BJ (cell line): ENCODE measurements around the gene DCST2. TPM values are rescaled to one million over a fixed set of nuclear protein-coding genes. Genes with fewer than 3 reads are reported as not detected.
"Not testable (repeated sequence)": the region's sequence is repeated elsewhere in the genome, so short reads cannot be mapped to it uniquely, and the experiment has no call there.

Source experiments
- CTCF ChIA-PET: fragments of 350-600 bp; formaldehyde crosslinking; extraction: SDS; loops from one replicate; lab custom pipeline; 2021; ENCODE audit warnings: antibody characterized with exemption, inconsistent platforms; lab: Yijun Ruan, JAX
- POLR2A ChIA-PET: fragments of 300-600 bp; sonication (Branson Sonifier 250); formaldehyde crosslinking; extraction: SDS; loops from one replicate; lab custom pipeline; 2021; ENCODE audit warnings: antibody characterized with exemption; lab: Charles Lee
- DNase-seq: peaks from one replicate; pipeline ENCODE4 v3.0.0-alpha.2; 2011; ENCODE audit warnings: low read depth
- H3K27me3 ChIP-seq: 2 replicates; pipeline ENCODE4 v1.6.0; 2011; ENCODE audit warnings: low read length; ENCODE audit not compliant: control insufficient read depth, insufficient read depth
- H3K36me3 ChIP-seq: 2 replicates; pipeline ENCODE4 v1.5.1; 2011; ENCODE audit warnings: low read length; ENCODE audit not compliant: control insufficient read depth, insufficient read depth
- H3K4me3 ChIP-seq: 2 replicates; pipeline ENCODE4 v1.5.1; 2011; ENCODE audit warnings: low read depth, mild to moderate bottlenecking, control low read depth, low read length
- polyA plus RNA-seq: library from polyadenylated mRNA; depleted of rRNA; stranded (reverse); fragments of >200 nt; gene quantifications from 2 replicates; pipeline ENCODE4 v1.2.3, GENCODE V29; 2011
- TF ChIP-seq, protein P1 (sequence below): IDR thresholded peaks from 2 replicates; pipeline ENCODE4 v1.5.1; 2011; ENCODE audit warnings: low read depth, mild to moderate bottlenecking, control low read depth, inconsistent platforms, low read length, moderate library complexity; ENCODE audit not compliant: insufficient read depth

Gene DCST2
- polyA plus RNA-seq, 1 experiment: 0.38 TPM

GRCh38 chr1:154978360-154978759 is 55.2 kb downstream of the DCST2 start:
- ChIA-PET POLR2A (no interaction called here), CTCF (interaction anchor here (1.4 to 3.0 kb wide), 2 partner anchors 17 to 22 kb away, joined by 3 to 17 read pairs; partner anchors contain the start of gene PYGO2)
- Histone ChIP-seq H3K4me3 (no peak overlapping the region), H3K27me3 (no peaks in the 10 kb centered on the region), H3K36me3 (no peaks in the 10 kb centered on the region)
- DNase-seq: no peak
- TF ChIP-seq, protein P1, sequence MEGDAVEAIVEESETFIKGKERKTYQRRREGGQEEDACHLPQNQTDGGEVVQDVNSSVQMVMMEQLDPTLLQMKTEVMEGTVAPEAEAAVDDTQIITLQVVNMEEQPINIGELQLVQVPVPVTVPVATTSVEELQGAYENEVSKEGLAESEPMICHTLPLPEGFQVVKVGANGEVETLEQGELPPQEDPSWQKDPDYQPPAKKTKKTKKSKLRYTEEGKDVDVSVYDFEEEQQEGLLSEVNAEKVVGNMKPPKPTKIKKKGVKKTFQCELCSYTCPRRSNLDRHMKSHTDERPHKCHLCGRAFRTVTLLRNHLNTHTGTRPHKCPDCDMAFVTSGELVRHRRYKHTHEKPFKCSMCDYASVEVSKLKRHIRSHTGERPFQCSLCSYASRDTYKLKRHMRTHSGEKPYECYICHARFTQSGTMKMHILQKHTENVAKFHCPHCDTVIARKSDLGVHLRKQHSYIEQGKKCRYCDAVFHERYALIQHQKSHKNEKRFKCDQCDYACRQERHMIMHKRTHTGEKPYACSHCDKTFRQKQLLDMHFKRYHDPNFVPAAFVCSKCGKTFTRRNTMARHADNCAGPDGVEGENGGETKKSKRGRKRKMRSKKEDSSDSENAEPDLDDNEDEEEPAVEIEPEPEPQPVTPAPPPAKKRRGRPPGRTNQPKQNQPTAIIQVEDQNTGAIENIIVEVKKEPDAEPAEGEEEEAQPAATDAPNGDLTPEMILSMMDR: no peak

- POLR2A ChIA-PET, H3K36me3 ChIP-seq, H3K27me3 ChIP-seq, DNase-seq, H3K4me3 ChIP-seq: not testable (repeated sequence)
- CTCF ChIA-PET: interaction anchor here (1.4 to 3.0 kb wide), 2 partner anchors 16 to 22 kb away, joined by 3 to 17 read pairs; partner anchors contain the start of gene PYGO2
Observed at GRCh38 chr1:154977762-154978161, 55.8 kb downstream of the DCST2 start.

- DNase-seq: no peak
- Histone ChIP-seq H3K4me3 (peak overlapping the region; percentile 60), H3K36me3 (no peaks in the 10 kb centered on the region), H3K27me3 (no peaks in the 10 kb centered on the region)
- POLR2A ChIA-PET: no interaction called here
- CTCF ChIA-PET: interaction anchor here (1.5 to 1.8 kb wide), 2 partner anchors 86 to 116 kb away, joined by 5 to 6 read pairs; no protein-coding TSS in a partner anchor
- TF ChIP-seq, protein P1: no peak
Observed at GRCh38 chr1:154975409-154976059, 58.0 kb downstream of the DCST2 start.

GRCh38 chr1:154974808-154975408 is 58.7 kb downstream of the DCST2 start:
- POLR2A ChIA-PET: no interaction called here
- CTCF ChIA-PET: interaction anchor here (1.3 to 3.1 kb wide), 3 partner anchors 25 to 197 kb away, joined by 3 to 17 read pairs (median 5); no protein-coding TSS in a partner anchor
- no peaks in the 10 kb centered on the region for H3K36me3 ChIP-seq

DNA sequence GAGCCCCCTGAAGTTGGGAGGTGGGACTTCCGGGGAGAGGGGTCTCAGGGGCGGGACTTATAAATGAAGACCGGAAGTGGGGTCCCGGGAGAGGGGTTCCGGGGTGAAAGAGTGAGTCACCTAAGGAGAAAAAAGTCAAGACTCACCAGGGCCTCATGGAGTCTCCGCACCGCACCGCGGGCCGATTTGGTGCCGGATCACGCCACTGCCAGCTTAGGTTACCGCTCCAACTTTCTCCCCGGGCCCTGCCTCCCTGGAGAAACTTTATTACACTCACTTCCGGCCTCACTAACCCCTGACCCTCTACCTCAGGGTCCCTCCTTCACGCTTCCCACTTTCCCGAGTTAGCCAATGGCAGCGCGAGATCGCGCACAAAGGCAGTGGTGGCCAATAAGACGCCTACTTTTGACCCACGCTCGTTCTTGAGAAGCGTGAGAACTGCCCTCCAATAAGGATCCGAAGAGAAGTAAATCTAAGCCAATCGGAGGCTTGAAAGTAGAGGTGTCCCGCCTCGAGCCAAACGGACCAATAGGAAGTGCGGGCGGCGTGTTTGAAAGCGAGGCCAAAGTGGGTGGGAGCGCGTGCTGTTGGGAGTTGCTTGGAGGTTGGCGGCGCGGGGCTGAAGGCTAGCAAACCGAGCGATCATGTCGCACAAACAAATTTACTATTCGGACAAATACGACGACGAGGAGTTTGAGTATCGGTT is 59.3 kb downstream of the DCST2 start, which contains the start of gene CKS1B:
TSS of gene CKS1B (plus strand) at position 580 of the 706 bp plus-strand sequence. CDS start at position 645, 65 bp downstream.
- Histone ChIP-seq H3K36me3 (no peaks in the 10 kb centered on the region), H3K27me3 (no peaks in the 10 kb centered on the region), H3K4me3 (peak within 1 kb of the TSS; percentile 70)
- peak; percentile 99 for DNase-seq
- ChIA-PET POLR2A (interaction anchor here (0.6 kb wide), 2 partner anchors 13 to 38 kb away, joined by 4 to 13 read pairs; no protein-coding TSS in a partner anchor), CTCF (interaction anchor here (0.8 to 3.1 kb wide), 4 partner anchors 9 to 198 kb away, joined by 3 to 17 read pairs (median 4); partner anchors contain the start of gene FLAD1)
- TF ChIP-seq, protein P1: no peak

More at GRCh38 chr1:154974808-154975408, 58.7 kb downstream of the DCST2 start:
- TF ChIP-seq, protein P1: no peak
- DNase-seq: peak; percentile 78
- H3K27me3 ChIP-seq: no peaks in the 10 kb centered on the region
- H3K4me3 ChIP-seq: peak overlapping the region; percentile 60
